PC-3 (cell line): ENCODE measurements around the gene BCL11A. TPM values are rescaled to one million over a fixed set of nuclear protein-coding genes. Genes with fewer than 3 reads are reported as not detected.

Source experiments
- ATAC-seq: fragments of 200-7000 bp; cut with Tn5 transposase; 2 replicates; pipeline ENCODE4 v1.9.1; 2020; ENCODE audit warnings: mild to moderate bottlenecking, moderate library complexity
- BruUV-seq: library from RNA; stranded (reverse); fragments of 400-500 nt; replicated peaks from 2 replicates; lab custom pipeline; 2021; lab: Mats Ljungman, UMichigan
- CTCF ChIA-PET: fragments of 300-600 bp; sonication (Branson Sonifier 250); formaldehyde crosslinking; loops from one replicate; lab custom pipeline; 2022; ENCODE audit warnings: antibody characterized with exemption; lab: Charles Lee
- POLR2A ChIA-PET: fragments of 300-600 bp; sonication (Branson Sonifier 250); formaldehyde crosslinking; loops from one replicate; lab custom pipeline; 2022; ENCODE audit warnings: antibody characterized with exemption; ENCODE audit not compliant: unreplicated experiment; lab: Charles Lee
- DNase-seq: peaks from one replicate; pipeline ENCODE4 v3.0.0-alpha.2; 2015
- H2AFZ ChIP-seq: fragments of 300-600 bp; sonication (generic); 2 replicates; pipeline ENCODE4 v1.6.0; 2016; ENCODE audit warnings: antibody characterized with exemption, low read length
- H3F3A ChIP-seq: fragments of 300-600 bp; sonication (generic); one replicate; pipeline ENCODE4 v1.6.0; 2017; ENCODE audit warnings: antibody characterized with exemption, low read length, control low read depth, mild to moderate bottlenecking; ENCODE audit not compliant: unreplicated experiment
- H3K27ac ChIP-seq: fragments of 300-600 bp; sonication (generic); 2 replicates; pipeline ENCODE4 v1.5.1; 2016; ENCODE audit warnings: mild to moderate bottlenecking, low read length
- H3K27me3 ChIP-seq: fragments of 300-600 bp; sonication (generic); 2 replicates; pipeline ENCODE4 v1.6.1; 2016; ENCODE audit warnings: low read length, mixed read lengths
- H3K36me3 ChIP-seq: fragments of 300-600 bp; sonication (generic); 2 replicates; pipeline ENCODE4 v1.6.1; 2016; ENCODE audit warnings: low read depth, mixed run types, low read length, mixed read lengths
- H3K4me1 ChIP-seq: fragments of 300-600 bp; sonication (generic); 2 replicates; pipeline ENCODE4 v1.5.1; 2016; ENCODE audit warnings: low read length; ENCODE audit not compliant: insufficient read depth
- H3K4me2 ChIP-seq: fragments of 300-600 bp; sonication (generic); 2 replicates; pipeline ENCODE4 v1.6.0; 2016; ENCODE audit warnings: low read length
- H3K4me3 ChIP-seq: fragments of 300-600 bp; sonication (generic); 2 replicates; pipeline ENCODE4 v1.5.1; 2016; ENCODE audit warnings: mild to moderate bottlenecking, low read length, mixed read lengths
- H3K79me2 ChIP-seq: fragments of 300-600 bp; sonication (generic); 2 replicates; pipeline ENCODE4 v1.6.1; 2017; ENCODE audit warnings: low read length, mixed read lengths
- H3K9ac ChIP-seq: fragments of 300-600 bp; sonication (generic); 2 replicates; pipeline ENCODE4 v1.6.0; 2016; ENCODE audit warnings: mild to moderate bottlenecking, low read length
- H3K9me2 ChIP-seq: fragments of 300-600 bp; sonication (generic); replicated peaks from 2 replicates; pipeline ENCODE4 v1.6.1; 2016; ENCODE audit warnings: mixed run types, low read length, mixed read lengths
- H3K9me3 ChIP-seq: fragments of 300-600 bp; sonication (generic); 2 replicates; pipeline ENCODE4 v1.6.1; 2016; ENCODE audit warnings: low read length, mixed read lengths
- H4K20me1 ChIP-seq: fragments of 300-600 bp; sonication (generic); 2 replicates; pipeline ENCODE4 v1.6.1; 2016; ENCODE audit warnings: low read length, mixed read lengths
- EZH2 ChIP-seq: fragments of 300-600 bp; sonication (generic); IDR thresholded peaks from one replicate; pipeline ENCODE4 v1.6.1; 2017; ENCODE audit warnings: antibody characterized with exemption, mild to moderate bottlenecking, low read length; ENCODE audit not compliant: unreplicated experiment
- EZH2phosphoT487 ChIP-seq: fragments of 300-600 bp; sonication (generic); IDR thresholded peaks from 2 replicates; pipeline ENCODE4 v1.6.1; 2018; ENCODE audit warnings: mild to moderate bottlenecking, antibody characterized with exemption, low read length, borderline replicate concordance
- intact Hi-C: fragments of 100-400 bp; cut with micrococcal nuclease; formaldehyde crosslinking; loops from 2 replicates; pipeline ENCODE4 v1.9.0; 2023
- total RNA-seq: library from RNA; depleted of rRNA; stranded (reverse); fragments of >200 nt; gene quantifications from 2 replicates; pipeline ENCODE4 v1.2.3, GENCODE V29; 2014
- TF ChIP-seq, protein P1 (sequence below): fragments of 300-600 bp; sonication (generic); conservative IDR thresholded peaks from 2 replicates; pipeline ENCODE4 v1.5.1; 2017; ENCODE audit warnings: antibody characterized with exemption, low read depth, mild to moderate bottlenecking, low read length

Gene BCL11A
- total RNA-seq, 1 experiment from 2014 or later: 4.6 TPM

DNA sequence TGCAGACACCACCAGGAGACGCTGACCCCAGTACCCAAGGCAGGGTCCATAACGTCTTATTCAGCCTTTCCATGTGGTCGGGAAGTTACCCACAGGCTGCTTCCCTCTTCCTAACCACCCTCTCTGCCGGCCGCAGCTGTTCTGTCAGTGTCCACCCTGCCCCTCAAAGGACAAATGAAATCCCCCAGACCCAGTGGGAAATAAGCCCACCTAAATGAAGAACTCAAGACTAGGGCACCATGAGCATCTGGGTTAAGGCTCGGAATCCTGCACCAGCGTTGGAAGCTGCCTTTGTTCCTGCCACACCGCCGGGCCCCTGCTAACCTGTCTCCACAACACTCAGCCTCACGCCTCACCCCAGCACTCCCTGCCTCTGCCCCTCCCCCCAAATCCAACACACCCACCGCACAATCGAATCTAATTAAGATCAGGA lies 21.7 kb downstream of the BCL11A start:
- H3K36me3 ChIP-seq: no peaks in the 10 kb centered on the region
- intact Hi-C loops: loop anchor here (2.0 kb wide), 1 partner anchor 17 kb away; no protein-coding TSS in a partner anchor
- CTCF ChIA-PET: no interaction called here
- POLR2A ChIA-PET: no interaction called here
- no peak overlapping the region for H3K4me3 ChIP-seq
- no peaks in the 10 kb centered on the region for H3K27me3 ChIP-seq
- H3K4me1 ChIP-seq: peaks cover 43% of the 10 kb centered on the region
- no peak for DNase-seq
- H3F3A ChIP-seq: peaks cover 5% of the 10 kb centered on the region
- no peak overlapping the region for H3K4me2 ChIP-seq
- no peaks in the 10 kb centered on the region for H3K9me2 ChIP-seq
- no peak overlapping the region for H2AFZ ChIP-seq
- no peak overlapping the region for H3K27ac ChIP-seq
- no TSS peak for BruUV-seq
- peaks cover 18% of the 10 kb centered on the region for H3K79me2 ChIP-seq
- 0 out of 2 replicates have a peak, but pooled peaks cover 3% of the 10 kb centered on the region for H4K20me1 ChIP-seq
- no peaks in the 10 kb centered on the region for H3K9me3 ChIP-seq
- TF ChIP-seq, protein P1, sequence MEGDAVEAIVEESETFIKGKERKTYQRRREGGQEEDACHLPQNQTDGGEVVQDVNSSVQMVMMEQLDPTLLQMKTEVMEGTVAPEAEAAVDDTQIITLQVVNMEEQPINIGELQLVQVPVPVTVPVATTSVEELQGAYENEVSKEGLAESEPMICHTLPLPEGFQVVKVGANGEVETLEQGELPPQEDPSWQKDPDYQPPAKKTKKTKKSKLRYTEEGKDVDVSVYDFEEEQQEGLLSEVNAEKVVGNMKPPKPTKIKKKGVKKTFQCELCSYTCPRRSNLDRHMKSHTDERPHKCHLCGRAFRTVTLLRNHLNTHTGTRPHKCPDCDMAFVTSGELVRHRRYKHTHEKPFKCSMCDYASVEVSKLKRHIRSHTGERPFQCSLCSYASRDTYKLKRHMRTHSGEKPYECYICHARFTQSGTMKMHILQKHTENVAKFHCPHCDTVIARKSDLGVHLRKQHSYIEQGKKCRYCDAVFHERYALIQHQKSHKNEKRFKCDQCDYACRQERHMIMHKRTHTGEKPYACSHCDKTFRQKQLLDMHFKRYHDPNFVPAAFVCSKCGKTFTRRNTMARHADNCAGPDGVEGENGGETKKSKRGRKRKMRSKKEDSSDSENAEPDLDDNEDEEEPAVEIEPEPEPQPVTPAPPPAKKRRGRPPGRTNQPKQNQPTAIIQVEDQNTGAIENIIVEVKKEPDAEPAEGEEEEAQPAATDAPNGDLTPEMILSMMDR: no peak
- TF ChIP-seq EZH2phosphoT487 (no peak), EZH2 (no peak)
- H3K9ac ChIP-seq: no peak overlapping the region
- ATAC-seq: no peak

DNA sequence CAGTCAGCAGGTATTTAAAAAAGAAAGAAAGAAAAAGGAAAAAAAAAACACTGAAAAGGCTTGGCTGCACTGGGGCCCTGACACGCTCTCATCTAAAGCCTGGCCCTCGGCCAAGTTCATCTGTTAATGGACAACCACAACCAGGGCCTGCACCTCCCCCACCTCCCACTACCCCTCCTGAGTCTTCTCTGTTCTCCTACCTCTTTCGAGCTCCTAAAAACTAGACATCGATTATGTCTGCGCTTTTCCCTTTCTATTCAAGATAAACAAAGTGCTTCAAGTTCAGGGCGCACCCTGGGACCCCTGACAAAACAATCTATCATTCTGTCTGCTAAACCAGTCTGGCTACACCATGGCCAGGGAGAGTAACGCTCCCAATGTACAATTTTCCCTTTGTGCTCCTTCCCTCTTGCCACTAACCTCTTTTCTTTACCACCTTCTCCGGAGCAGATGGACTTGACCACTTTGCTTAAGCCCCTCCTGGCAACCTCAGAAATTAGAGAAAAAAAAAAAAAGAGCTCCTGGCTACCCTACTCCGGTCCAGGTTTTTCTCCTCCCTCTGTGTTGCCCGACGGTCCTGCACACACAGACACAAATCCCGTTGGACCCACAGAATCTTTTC lies 22.7 kb downstream of the BCL11A start:
- no peak overlapping the region for H3K4me3 ChIP-seq
- H3K36me3 ChIP-seq: no peaks in the 10 kb centered on the region
- DNase-seq: peak; percentile 34
- no peaks in the 10 kb centered on the region for H3K9me3 ChIP-seq
- ChIA-PET POLR2A (interaction anchor here (0.6 kb wide), 1 partner anchor 95 kb away, joined by 3 read pairs; no protein-coding TSS in a partner anchor), CTCF (interaction anchor here (0.6 kb wide), 2 partner anchors 90 kb away, joined by 3 to 4 read pairs; no protein-coding TSS in a partner anchor)
- no peaks in the 10 kb centered on the region for H3K9me2 ChIP-seq
- H2AFZ ChIP-seq: no peak overlapping the region
- peaks cover 43% of the 10 kb centered on the region for H3K4me1 ChIP-seq
- no peak overlapping the region for H3K27ac ChIP-seq
- no TSS peak for BruUV-seq
- no peaks in the 10 kb centered on the region for H3K27me3 ChIP-seq
- H3K9ac ChIP-seq: no peak overlapping the region
- H3K4me2 ChIP-seq: peak overlapping the region; percentile 9; the same call in 1 of the 2 replicates
- H3K79me2 ChIP-seq: peaks cover 18% of the 10 kb centered on the region
- TF ChIP-seq, protein P1: no peak
- TF ChIP-seq EZH2phosphoT487 (no peak), EZH2 (no peak)
- H4K20me1 ChIP-seq: 0 out of 2 replicates have a peak, but pooled peaks cover 3% of the 10 kb centered on the region
- ATAC-seq: no peak
- H3F3A ChIP-seq: peaks cover 5% of the 10 kb centered on the region
- intact Hi-C loops: no loop called here
